DMS114 treated with DMSO at 0.1 percent for 48 hours (cell line): ENCODE data around the gene FBXO36.
"Not testable (repeated sequence)": the region's sequence is repeated elsewhere in the genome, so short reads cannot be mapped to it uniquely, and the experiment has no call there.

Source experiments
- DNase-seq: peaks from one replicate; lab custom pipeline; 2025; ENCODE audit not compliant: unreplicated experiment; lab: John Stamatoyannopoulos, UW

Gene FBXO36

GRCh38 chr2:229922449-229923386 lies at the start of gene FBXO36:
Gene FBXO36, plus strand, starts transcription at chr2:229922503. Its CDS starts 11 bp downstream, at chr2:229922514.
- DNase-seq = peak; percentile 85

- DNase-seq = no peak
Measured at GRCh38 chr2:229873123-229873581, 49.2 kb upstream of the FBXO36 start.

- DNase-seq = no peak
Measured at GRCh38 chr2:229874647-229875046, 47.7 kb upstream of the FBXO36 start.

- DNase-seq = no peak
Measured at GRCh38 chr2:229875549-229875948, 46.8 kb upstream of the FBXO36 start.

- DNase-seq = no peak
Measured at GRCh38 chr2:229879191-229879950, 42.9 kb upstream of the FBXO36 start.

GRCh38 chr2:229880892-229881586 lies 41.3 kb upstream of the FBXO36 start:
- no peak for DNase-seq

GRCh38 chr2:229882583-229882982 lies 39.7 kb upstream of the FBXO36 start:
- DNase-seq = no peak

GRCh38 chr2:229884775-229885699 lies 37.3 kb upstream of the FBXO36 start:
- DNase-seq = no peak

- DNase-seq = no peak
Measured at GRCh38 chr2:229887441-229887840, 34.9 kb upstream of the FBXO36 start.

GRCh38 chr2:229888031-229888430 lies 34.3 kb upstream of the FBXO36 start:
- DNase-seq = no peak

- no peak for DNase-seq
Measured at GRCh38 chr2:229889023-229889422, 33.3 kb upstream of the FBXO36 start.

- no peak for DNase-seq
Measured at GRCh38 chr2:229896857-229897256, 25.4 kb upstream of the FBXO36 start.

GRCh38 chr2:229899604-229900003 lies 22.7 kb upstream of the FBXO36 start:
- DNase-seq = no peak

GRCh38 chr2:229900012-229900411 lies 22.3 kb upstream of the FBXO36 start:
- no peak for DNase-seq

- DNase-seq = not testable (repeated sequence)
Measured at GRCh38 chr2:229900514-229900913, 21.8 kb upstream of the FBXO36 start.

- DNase-seq = no peak
Measured at GRCh38 chr2:229901819-229902218, 20.5 kb upstream of the FBXO36 start.

- DNase-seq = no peak
Measured at GRCh38 chr2:229903037-229903436, 19.3 kb upstream of the FBXO36 start.

- DNase-seq = no peak
Measured at GRCh38 chr2:229905601-229906000, 16.7 kb upstream of the FBXO36 start.

- no peak for DNase-seq
Measured at GRCh38 chr2:229909090-229909489, 13.2 kb upstream of the FBXO36 start.

- DNase-seq = no peak
Measured at GRCh38 chr2:229910147-229910831, 12.0 kb upstream of the FBXO36 start.
